Mammary epithelial cell (primary cell): ENCODE results near the gene TMEM134.

Experiments used
- CTCF ChIP-seq, 2 donors: IDR thresholded peaks in 1 of 2; conservative IDR thresholded peaks in 1 of 2; 2 replicates each; pipeline ENCODE4 v1.5.1; 2011 to 2012; ENCODE audit warnings: inconsistent platforms in 2 of 2, low read length in 2 of 2, mild to moderate bottlenecking in 2 of 2, control low read depth in 1 of 2, low read depth in 1 of 2; ENCODE audit not compliant: insufficient read depth in 1 of 2; ENCODE audit errors: extremely low read depth in 1 of 2
- EZH2 ChIP-seq: IDR thresholded peaks from 2 replicates; pipeline ENCODE4 v1.6.1; 2012; ENCODE audit warnings: low read length, inconsistent platforms, borderline replicate concordance

DNA sequence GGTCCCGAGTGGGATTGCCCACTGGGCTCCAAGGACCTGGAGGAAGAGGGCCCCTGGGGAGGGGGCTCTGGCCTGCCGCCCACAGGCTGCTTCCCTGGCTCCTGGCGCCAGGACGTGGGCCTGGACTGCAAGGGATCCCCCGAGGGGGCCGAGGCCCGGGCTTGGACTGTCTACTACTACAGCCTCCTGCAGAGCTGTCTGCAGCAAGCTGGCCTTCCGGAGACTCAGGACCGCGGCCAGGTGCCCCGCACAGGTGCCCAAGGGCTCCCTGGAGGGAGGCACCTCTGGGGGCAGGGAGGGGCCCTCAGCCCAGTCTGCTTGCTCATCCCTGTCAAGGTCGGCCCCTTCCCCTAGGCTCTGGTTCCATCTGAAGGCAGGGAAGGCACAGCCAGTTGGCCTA lies 51.6 kb downstream of the TMEM134 start:
- TF ChIP-seq CTCF (conservative IDR thresholded peaks at IDR 0.05 in 1 of 2, IDR thresholded peaks at IDR 0.05 in 1 of 2; ENCODE audit: extremely low read depth in 1 of 2, insufficient read depth in 1 of 2, low read depth in 1 of 2, low read length in 2 of 2) (no peak), EZH2 (no peak)
